Calu3 (cell line): ENCODE results near the gene TMEM106C. TPM values are rescaled to one million over a fixed set of nuclear protein-coding genes. Genes with fewer than 3 reads are reported as not detected.

Experiments
- BruUV-seq: library from RNA; stranded (reverse); fragments of 400-500 nt; replicated peaks from 2 replicates; lab custom pipeline; 2021; lab: Mats Ljungman, UMichigan
- CTCF ChIA-PET: fragments of 300-600 bp; sonication (Branson Sonifier 250); formaldehyde crosslinking; loops from one replicate; lab custom pipeline; 2022; ENCODE audit warnings: antibody characterized with exemption; lab: Charles Lee
- DNase-seq: peaks from one replicate; pipeline ENCODE4 v3.0.0; 2022
- H3K27ac Mint-ChIP-seq: one replicate; pipeline ENCODE4 v1.8.0; 2022; ENCODE audit warnings: mixed read lengths; ENCODE audit not compliant: unreplicated experiment
- H3K27me3 Mint-ChIP-seq: one replicate; pipeline ENCODE4 v1.8.0; 2022; ENCODE audit warnings: mixed read lengths; ENCODE audit not compliant: unreplicated experiment
- H3K36me3 Mint-ChIP-seq: one replicate; pipeline ENCODE4 v1.8.0; 2022; ENCODE audit warnings: mild to moderate bottlenecking, moderate library complexity, mixed read lengths; ENCODE audit not compliant: insufficient read depth, unreplicated experiment
- H3K4me1 Mint-ChIP-seq: one replicate; pipeline ENCODE4 v1.8.0; 2022; ENCODE audit warnings: mild to moderate bottlenecking, low read depth, mixed read lengths; ENCODE audit not compliant: unreplicated experiment
- H3K4me3 Mint-ChIP-seq: one replicate; pipeline ENCODE4 v1.8.0; 2022; ENCODE audit warnings: mild to moderate bottlenecking, low read depth, moderate library complexity, mixed read lengths; ENCODE audit not compliant: unreplicated experiment
- H3K9me3 Mint-ChIP-seq: one replicate; pipeline ENCODE4 v1.8.0; 2022; ENCODE audit warnings: low read depth, mixed read lengths; ENCODE audit not compliant: unreplicated experiment
- intact Hi-C: fragments of 100-400 bp; cut with micrococcal nuclease; formaldehyde crosslinking; loops from one replicate; pipeline ENCODE4 v1.10.0; 2022; ENCODE audit not compliant: unreplicated experiment
- total RNA-seq: library from RNA; stranded (reverse); gene quantifications from 2 replicates; pipeline ENCODE4 v1.2.3, GENCODE V29; 2022
- TF ChIP-seq, protein P1 (sequence below): fragments of 200-600 bp; IDR thresholded peaks from one replicate; pipeline ENCODE4 v1.8.0; 2022; ENCODE audit warnings: antibody characterized with exemption; ENCODE audit not compliant: unreplicated experiment

The TMEM106C gene
- total RNA-seq, 1 experiment from 2014 or later: 77.3 TPM

DNA sequence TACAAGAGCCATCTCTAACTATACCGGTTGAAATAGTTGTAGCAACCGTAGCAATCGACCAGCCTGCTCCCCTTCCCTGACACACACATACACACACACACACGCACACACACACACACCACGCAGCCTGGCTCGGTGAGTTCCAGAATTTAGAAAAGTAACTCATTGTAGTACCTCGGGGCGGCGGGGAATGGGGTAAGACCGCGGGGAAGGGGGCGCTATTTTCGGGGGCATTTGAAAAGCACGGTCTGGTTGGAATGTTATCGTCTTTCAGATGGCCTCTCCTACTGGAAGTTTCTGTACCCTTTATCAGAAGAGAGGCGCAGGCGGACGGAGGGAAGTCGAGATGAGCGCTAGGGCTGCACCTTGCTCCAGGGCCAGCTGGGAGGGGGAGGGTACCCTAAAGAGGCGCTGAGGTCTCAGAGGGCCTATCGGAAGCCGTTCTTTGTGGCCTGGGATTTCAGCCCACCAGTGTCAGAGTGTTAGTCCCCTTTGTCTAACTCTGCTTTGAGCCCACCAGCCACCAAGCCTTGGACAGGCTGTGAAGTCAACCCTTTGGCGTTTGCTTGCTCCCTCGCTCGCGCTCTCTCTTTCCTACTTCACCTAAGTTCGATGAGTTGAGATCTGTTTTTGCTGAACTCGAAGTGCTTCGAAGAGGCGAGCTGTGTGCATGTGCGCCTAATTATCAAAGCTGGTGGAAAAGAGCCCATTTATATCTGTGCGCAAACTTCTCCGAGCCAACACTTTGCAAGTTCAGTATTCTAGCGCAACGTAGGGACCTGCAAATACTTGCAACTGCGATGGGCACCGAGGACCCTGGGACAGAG is 40.0 kb downstream of the TMEM106C start:
- TF ChIP-seq, protein P1, sequence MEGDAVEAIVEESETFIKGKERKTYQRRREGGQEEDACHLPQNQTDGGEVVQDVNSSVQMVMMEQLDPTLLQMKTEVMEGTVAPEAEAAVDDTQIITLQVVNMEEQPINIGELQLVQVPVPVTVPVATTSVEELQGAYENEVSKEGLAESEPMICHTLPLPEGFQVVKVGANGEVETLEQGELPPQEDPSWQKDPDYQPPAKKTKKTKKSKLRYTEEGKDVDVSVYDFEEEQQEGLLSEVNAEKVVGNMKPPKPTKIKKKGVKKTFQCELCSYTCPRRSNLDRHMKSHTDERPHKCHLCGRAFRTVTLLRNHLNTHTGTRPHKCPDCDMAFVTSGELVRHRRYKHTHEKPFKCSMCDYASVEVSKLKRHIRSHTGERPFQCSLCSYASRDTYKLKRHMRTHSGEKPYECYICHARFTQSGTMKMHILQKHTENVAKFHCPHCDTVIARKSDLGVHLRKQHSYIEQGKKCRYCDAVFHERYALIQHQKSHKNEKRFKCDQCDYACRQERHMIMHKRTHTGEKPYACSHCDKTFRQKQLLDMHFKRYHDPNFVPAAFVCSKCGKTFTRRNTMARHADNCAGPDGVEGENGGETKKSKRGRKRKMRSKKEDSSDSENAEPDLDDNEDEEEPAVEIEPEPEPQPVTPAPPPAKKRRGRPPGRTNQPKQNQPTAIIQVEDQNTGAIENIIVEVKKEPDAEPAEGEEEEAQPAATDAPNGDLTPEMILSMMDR: no peak
- H3K36me3 Mint-ChIP-seq: peaks cover 8% of the 10 kb centered on the region
- H3K4me3 Mint-ChIP-seq: peak overlapping the region; percentile 53
- no peak for DNase-seq
- H3K27ac Mint-ChIP-seq: no peak overlapping the region
- H3K9me3 Mint-ChIP-seq: no peaks in the 10 kb centered on the region
- BruUV-seq: no TSS peak
- CTCF ChIA-PET: no interaction called here
- H3K27me3 Mint-ChIP-seq: peaks cover 99% of the 10 kb centered on the region
- H3K4me1 Mint-ChIP-seq: no peaks in the 10 kb centered on the region
- intact Hi-C loops: no loop called here

DNA sequence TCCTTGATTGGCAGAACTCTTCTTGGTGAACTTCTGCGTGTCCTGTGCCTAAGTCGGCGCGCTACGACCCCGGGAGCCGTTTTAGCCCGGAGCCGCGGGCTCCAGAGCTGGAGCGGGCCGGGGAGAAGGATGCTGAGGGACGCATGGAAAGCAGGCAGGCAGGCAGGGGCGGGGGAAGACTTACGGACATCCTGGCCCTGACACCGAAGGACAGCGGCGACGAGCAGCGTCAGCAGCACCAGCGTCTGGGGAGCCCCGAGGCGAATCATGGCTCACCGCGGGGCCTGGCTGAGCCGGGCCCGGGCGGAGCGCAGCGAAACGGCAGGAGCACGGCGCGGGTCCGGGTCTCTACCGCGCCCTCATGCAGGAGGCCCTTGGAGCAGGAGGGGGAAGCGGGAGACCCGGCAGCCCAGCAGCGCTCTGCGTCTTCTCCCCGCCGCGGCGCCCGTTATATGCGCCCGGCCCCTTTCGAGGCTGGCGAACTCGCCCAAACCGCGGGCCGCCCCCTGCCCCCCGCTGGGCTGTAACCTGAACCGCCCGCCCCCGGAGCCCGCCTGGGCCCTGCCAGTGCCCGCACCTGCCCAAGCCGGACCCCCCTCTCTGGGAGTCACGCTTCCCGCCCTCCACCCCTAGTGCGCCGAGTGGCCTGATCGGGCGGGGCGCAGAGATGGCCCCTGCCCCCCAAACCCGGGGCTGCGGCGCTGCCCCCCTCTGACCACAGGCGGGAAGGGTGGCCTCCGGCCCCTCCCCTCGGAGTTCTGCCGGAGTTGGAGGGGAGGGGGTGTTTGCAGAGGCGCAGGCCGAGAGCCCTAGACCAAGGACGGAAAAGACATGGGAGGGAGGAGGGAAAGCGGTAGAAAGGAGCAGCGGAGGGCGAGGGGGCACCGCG is 40.9 kb downstream of the TMEM106C start, which contains the start of gene COL2A1:
COL2A1 (minus strand) TSS at position 424 of the 889 bp plus-strand sequence; CDS start at position 269, 155 bp downstream.
- TF ChIP-seq, protein P1: no peak
- no peak for DNase-seq
- H3K27me3 Mint-ChIP-seq: peaks cover 99% of the 10 kb centered on the region
- no peak within 1 kb of the TSS for H3K27ac Mint-ChIP-seq
- no peaks in the 10 kb centered on the region for H3K9me3 Mint-ChIP-seq
- intact Hi-C loops: no loop called here
- BruUV-seq: no TSS peak
- CTCF ChIA-PET: interaction anchor here (0.6 kb wide), 1 partner anchor 17 kb away, joined by 9 read pairs; no protein-coding TSS in a partner anchor
- no peaks in the 10 kb centered on the region for H3K4me1 Mint-ChIP-seq
- H3K4me3 Mint-ChIP-seq: peak within 1 kb of the TSS; percentile 53
- H3K36me3 Mint-ChIP-seq: peaks cover 8% of the 10 kb centered on the region

DNA sequence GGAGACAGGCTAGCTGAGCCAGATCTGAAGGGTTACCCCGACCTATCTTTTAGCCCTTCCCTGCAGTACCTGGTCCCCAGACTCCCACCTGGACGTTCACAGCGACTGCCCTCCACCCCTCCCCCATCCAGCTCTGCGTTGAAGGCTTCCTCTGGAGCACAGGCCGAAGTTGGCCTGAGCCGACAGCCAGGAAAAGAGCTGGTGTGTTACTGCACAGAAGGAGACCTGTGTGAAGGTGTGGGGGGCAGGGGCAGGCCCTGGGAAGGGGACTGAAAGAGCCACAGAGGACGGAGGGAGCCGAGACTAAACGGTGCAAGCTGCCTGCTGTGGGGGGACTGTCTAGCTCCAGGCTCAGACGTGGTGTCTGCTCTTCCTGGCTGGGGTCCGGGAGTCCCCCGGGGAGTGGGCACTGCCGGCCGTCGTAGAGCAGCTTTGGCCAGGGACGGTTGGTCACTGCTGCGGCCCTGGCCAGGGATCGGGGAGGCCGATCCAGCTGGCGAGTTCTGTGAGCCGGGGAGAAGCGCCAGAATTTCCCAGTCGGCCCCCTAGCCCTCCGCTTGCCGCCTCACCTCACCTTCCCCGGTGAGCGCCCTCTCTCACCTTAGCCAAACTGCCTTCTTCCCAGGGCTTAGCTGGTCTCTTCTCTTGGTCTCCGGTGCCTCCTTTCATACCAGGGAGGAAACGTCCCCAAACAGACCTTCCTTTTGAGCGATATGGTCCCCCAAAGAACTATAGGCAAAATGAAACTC is 41.8 kb downstream of the TMEM106C start:
- Mint-ChIP-seq H3K27ac (no peak overlapping the region), H3K4me3 (no peak overlapping the region), H3K4me1 (no peaks in the 10 kb centered on the region), H3K36me3 (peaks cover 8% of the 10 kb centered on the region), H3K27me3 (peaks cover 99% of the 10 kb centered on the region), H3K9me3 (no peaks in the 10 kb centered on the region)
- no TSS peak for BruUV-seq
- intact Hi-C loops: no loop called here
- CTCF ChIA-PET: interaction anchor here (0.6 kb wide), 1 partner anchor 16 kb away, joined by 9 read pairs; no protein-coding TSS in a partner anchor
- TF ChIP-seq, protein P1: no peak
- DNase-seq: no peak

DNA sequence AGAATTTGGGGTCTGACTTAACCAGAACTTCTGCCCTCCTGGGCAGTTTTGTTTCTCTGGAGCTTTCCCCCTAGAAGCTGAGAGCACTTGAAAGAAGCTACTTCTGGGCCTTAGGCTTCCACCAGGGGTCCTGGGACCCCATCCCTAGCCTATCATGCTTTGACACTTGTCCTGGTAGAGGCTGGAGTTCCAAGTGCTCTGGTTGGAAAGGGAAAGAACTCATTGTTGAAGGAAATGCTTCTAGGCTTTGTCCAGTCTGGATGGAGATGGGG is 42.3 kb downstream of the TMEM106C start:
- no peaks in the 10 kb centered on the region for H3K9me3 Mint-ChIP-seq
- H3K4me1 Mint-ChIP-seq: no peaks in the 10 kb centered on the region
- no peak overlapping the region for H3K27ac Mint-ChIP-seq
- peaks cover 8% of the 10 kb centered on the region for H3K36me3 Mint-ChIP-seq
- peaks cover 99% of the 10 kb centered on the region for H3K27me3 Mint-ChIP-seq
- intact Hi-C loops: no loop called here
- no peak for DNase-seq
- H3K4me3 Mint-ChIP-seq: no peak overlapping the region
- TF ChIP-seq, protein P1: no peak
- CTCF ChIA-PET: no interaction called here
- BruUV-seq: no TSS peak
